CD8-positive, alpha-beta memory T cell (primary cell): ENCODE data around the gene RAB40B. TPM values are rescaled to one million over a fixed set of nuclear protein-coding genes. Genes with fewer than 3 reads are reported as not detected.

Experiments
- CTCF ChIA-PET: fragments of 350-600 bp; sonication (Branson Sonifier 250); formaldehyde crosslinking; loops from one replicate; lab custom pipeline; 2021; ENCODE audit warnings: antibody characterized with exemption; lab: Charles Lee
- POLR2A ChIA-PET: fragments of 350-600 bp; sonication (Branson Sonifier 250); formaldehyde crosslinking; loops from one replicate; lab custom pipeline; 2021; ENCODE audit warnings: antibody characterized with exemption; lab: Charles Lee
- DNase-seq, 5 donors: peaks; one replicate each; pipeline versions ENCODE4 v3.0.0 to v3.0.0-alpha.2; 2020 to 2022; ENCODE audit warnings: mixed read lengths in 1 of 5
- H3K27ac ChIP-seq: one replicate; pipeline ENCODE4 v1.7.0; 2013; ENCODE audit warnings: low read depth, mild to moderate bottlenecking, low read length, moderate library complexity
- H3K27me3 ChIP-seq: 2 replicates; pipeline ENCODE4 v1.7.0; 2013; ENCODE audit warnings: low read length, mild to moderate bottlenecking; ENCODE audit not compliant: insufficient read depth, poor library complexity, severe bottlenecking
- H3K36me3 ChIP-seq: 2 replicates; pipeline ENCODE4 v1.7.0; 2013; ENCODE audit warnings: mild to moderate bottlenecking, low read length, moderate library complexity; ENCODE audit not compliant: insufficient read depth
- H3K4me1 ChIP-seq: 2 replicates; pipeline ENCODE4 v1.7.0; 2013; ENCODE audit warnings: mild to moderate bottlenecking, low read length, moderate library complexity; ENCODE audit not compliant: insufficient read depth
- H3K4me3 ChIP-seq: 2 replicates; pipeline ENCODE4 v1.7.0; 2013; ENCODE audit warnings: mild to moderate bottlenecking, low read length
- H3K9me3 ChIP-seq: 2 replicates; pipeline ENCODE4 v1.7.0; 2013; ENCODE audit warnings: mild to moderate bottlenecking, low read length
- H3K27ac Mint-ChIP-seq, 8 donors: one replicate each; pipeline ENCODE4 v1.8.0; 2020 to 2021; ENCODE audit warnings: mixed read lengths in 8 of 8, mild to moderate bottlenecking in 6 of 8, inconsistent platforms in 3 of 8, moderate library complexity in 3 of 8
- H3K27me3 Mint-ChIP-seq, 2 donors: one replicate each; pipeline ENCODE4 v1.8.0; 2020 to 2021; ENCODE audit warnings: mixed read lengths in 2 of 2, mild to moderate bottlenecking in 1 of 2, moderate library complexity in 1 of 2
- H3K36me3 Mint-ChIP-seq, 3 donors: one replicate each; pipeline ENCODE4 v1.8.0; 2020 to 2021; ENCODE audit warnings: mixed read lengths in 3 of 3, inconsistent platforms in 1 of 3, mild to moderate bottlenecking in 1 of 3
- H3K4me1 Mint-ChIP-seq, 3 donors: one replicate each; pipeline ENCODE4 v1.8.0; 2020 to 2021; ENCODE audit warnings: mixed read lengths in 3 of 3, inconsistent platforms in 1 of 3, mild to moderate bottlenecking in 1 of 3
- H3K4me3 Mint-ChIP-seq, 7 donors: one replicate each; pipeline ENCODE4 v1.8.0; 2020 to 2021; ENCODE audit warnings: mixed read lengths in 7 of 7, mild to moderate bottlenecking in 6 of 7, moderate library complexity in 4 of 7, inconsistent platforms in 2 of 7
- H3K9me3 Mint-ChIP-seq, 5 donors: one replicate each; pipeline ENCODE4 v1.8.0; 2020 to 2022; ENCODE audit warnings: mixed read lengths in 5 of 5, mild to moderate bottlenecking in 3 of 5, moderate library complexity in 2 of 5, inconsistent platforms in 1 of 5
- polyA plus RNA-seq: library from polyadenylated mRNA; unstranded; fragments of 300-500 nt; fragmentation: Illumina TruSeq; gene quantifications from one replicate; pipeline ENCODE4 v1.2.3, GENCODE V29; 2021
- total RNA-seq, 2 experiments: library from RNA; stranded (reverse); gene quantifications; one replicate each; pipeline ENCODE4 v1.2.3, GENCODE V29; 2021

RAB40B gene
- total and polyA plus RNA-seq, 3 experiments from 2014 or later: 3.2 to 4.3 (median 4.0) TPM

GRCh38 chr17:82692268-82692667, 6.2 kb downstream of the RAB40B start:
- Mint-ChIP-seq H3K9me3 (peaks cover 5 to 14% (median 10%) of the 10 kb centered on the region in 5 donors), H3K4me1 (peaks cover 0 to 6% (median 0%) of the 10 kb centered on the region in 3 donors), H3K36me3 (peaks cover 8 to 14% (median 8%) of the 10 kb centered on the region in 3 donors), H3K27me3 (peaks cover 0 to 6% of the 10 kb centered on the region in 2 donors), H3K4me3 (no peak overlapping the region), H3K27ac (no peak overlapping the region)
- Histone ChIP-seq H3K36me3 (no peaks in the 10 kb centered on the region), H3K9me3 (no peaks in the 10 kb centered on the region), H3K4me3 (no peak overlapping the region), H3K27me3 (no peaks in the 10 kb centered on the region), H3K27ac (no peak overlapping the region), H3K4me1 (peaks cover 5% of the 10 kb centered on the region)
- no peak for DNase-seq
- ChIA-PET POLR2A (no interaction called here), CTCF (interaction anchor here (1.5 kb wide), 1 partner anchor 23 kb away, joined by 3 read pairs; no protein-coding TSS in a partner anchor)

- H3K4me3 ChIP-seq: no peak overlapping the region
- H3K27ac ChIP-seq: no peak overlapping the region
- Mint-ChIP-seq H3K4me1 (peaks cover 0 to under 1% (median 0%) of the 10 kb centered on the region in 3 donors), H3K27me3 (peaks cover 0 to 6% of the 10 kb centered on the region in 2 donors), H3K9me3 (peaks cover 5 to 14% (median 10%) of the 10 kb centered on the region in 5 donors), H3K4me3 (no peak overlapping the region), H3K36me3 (peaks cover 8 to 14% (median 10%) of the 10 kb centered on the region in 3 donors), H3K27ac (no peak overlapping the region)
- H3K4me1 ChIP-seq: no peaks in the 10 kb centered on the region
- H3K9me3 ChIP-seq: no peaks in the 10 kb centered on the region
- DNase-seq: no peak
- H3K36me3 ChIP-seq: no peaks in the 10 kb centered on the region
- ChIA-PET CTCF (interaction anchor here (1.5 kb wide), 1 partner anchor 23 kb away, joined by 3 read pairs; no protein-coding TSS in a partner anchor), POLR2A (no interaction called here)
- H3K27me3 ChIP-seq: no peaks in the 10 kb centered on the region
Observed at GRCh38 chr17:82691714-82692113, 6.8 kb downstream of the RAB40B start.

- H3K4me3 ChIP-seq: no peak overlapping the region
- Mint-ChIP-seq H3K36me3 (peaks cover 8 to 14% (median 10%) of the 10 kb centered on the region in 3 donors), H3K27me3 (peaks cover 0 to 6% of the 10 kb centered on the region in 2 donors), H3K9me3 (peaks cover 5 to 14% (median 10%) of the 10 kb centered on the region in 5 donors), H3K4me1 (no peaks in the 10 kb centered on the region), H3K4me3 (no peak overlapping the region), H3K27ac (no peak overlapping the region)
- H3K4me1 ChIP-seq: no peaks in the 10 kb centered on the region
- no peaks in the 10 kb centered on the region for H3K27me3 ChIP-seq
- H3K9me3 ChIP-seq: no peaks in the 10 kb centered on the region
- no peak overlapping the region for H3K27ac ChIP-seq
- POLR2A ChIA-PET: no interaction called here
- DNase-seq: no peak
- CTCF ChIA-PET: interaction anchor here (1.5 kb wide), 1 partner anchor 22 kb away, joined by 3 read pairs; no protein-coding TSS in a partner anchor
- no peaks in the 10 kb centered on the region for H3K36me3 ChIP-seq
Observed at GRCh38 chr17:82690786-82691489, 7.6 kb downstream of the RAB40B start.

GRCh38 chr17:82689077-82689476, 9.4 kb downstream of the RAB40B start:
- H3K36me3 ChIP-seq: no peaks in the 10 kb centered on the region
- CTCF ChIA-PET: no interaction called here
- Mint-ChIP-seq H3K27ac (peak overlapping the region in 1 of 8 donors; percentile 22), H3K36me3 (peaks cover 3 to 8% (median 5%) of the 10 kb centered on the region in 3 donors), H3K9me3 (peaks cover 0 to 3% (median 2%) of the 10 kb centered on the region in 5 donors), H3K27me3 (no peaks in the 10 kb centered on the region), H3K4me1 (no peaks in the 10 kb centered on the region), H3K4me3 (no peak overlapping the region)
- POLR2A ChIA-PET: no interaction called here
- no peaks in the 10 kb centered on the region for H3K27me3 ChIP-seq
- H3K4me3 ChIP-seq: no peak overlapping the region
- H3K4me1 ChIP-seq: no peaks in the 10 kb centered on the region
- no peak for DNase-seq
- no peak overlapping the region for H3K27ac ChIP-seq
- H3K9me3 ChIP-seq: no peaks in the 10 kb centered on the region

GRCh38 chr17:82687871-82688270, 10.6 kb downstream of the RAB40B start:
- H3K4me1 Mint-ChIP-seq: no peaks in the 10 kb centered on the region

GRCh38 chr17:82687375-82687861, 11.1 kb downstream of the RAB40B start:
- H3K27me3 Mint-ChIP-seq: no peaks in the 10 kb centered on the region
- H3K4me3 ChIP-seq: no peak overlapping the region
- no peak overlapping the region for H3K27ac Mint-ChIP-seq
- H3K4me1 ChIP-seq: no peaks in the 10 kb centered on the region
- H3K36me3 Mint-ChIP-seq: peaks cover 2 to 6% (median 3%) of the 10 kb centered on the region in 3 donors
- ChIA-PET POLR2A (no interaction called here), CTCF (no interaction called here)
- H3K9me3 ChIP-seq: no peaks in the 10 kb centered on the region
- no peaks in the 10 kb centered on the region for H3K27me3 ChIP-seq
- H3K4me1 Mint-ChIP-seq: no peaks in the 10 kb centered on the region
- H3K9me3 Mint-ChIP-seq: peaks cover 0 to 2% (median under 1%) of the 10 kb centered on the region in 5 donors
- no peak overlapping the region for H3K27ac ChIP-seq
- H3K4me3 Mint-ChIP-seq: no peak overlapping the region
- no peaks in the 10 kb centered on the region for H3K36me3 ChIP-seq
- peak in 1 of 5 donors; percentile 3 for DNase-seq

More at GRCh38 chr17:82687871-82688270, 10.6 kb downstream of the RAB40B start:
- no peaks in the 10 kb centered on the region for H3K27me3 ChIP-seq
- peaks cover 0 to 6% (median 3%) of the 10 kb centered on the region in 3 donors for H3K36me3 Mint-ChIP-seq
- no peaks in the 10 kb centered on the region for H3K27me3 Mint-ChIP-seq
- H3K9me3 ChIP-seq: no peaks in the 10 kb centered on the region
- no peak overlapping the region for H3K27ac Mint-ChIP-seq
- H3K4me3 ChIP-seq: no peak overlapping the region
- no peak overlapping the region for H3K4me3 Mint-ChIP-seq
- H3K9me3 Mint-ChIP-seq: peaks cover 0 to 2% (median 0%) of the 10 kb centered on the region in 5 donors
- no peak for DNase-seq
- H3K36me3 ChIP-seq: no peaks in the 10 kb centered on the region
- no peak overlapping the region for H3K27ac ChIP-seq
- POLR2A ChIA-PET: no interaction called here
- CTCF ChIA-PET: no interaction called here
- no peaks in the 10 kb centered on the region for H3K4me1 ChIP-seq

GRCh38 chr17:82686366-82687324, 11.9 kb downstream of the RAB40B start:
- POLR2A ChIA-PET: no interaction called here
- H3K27me3 Mint-ChIP-seq: no peaks in the 10 kb centered on the region

More at GRCh38 chr17:82686366-82687324, 11.9 kb downstream of the RAB40B start:
- Histone ChIP-seq H3K27ac (no peak overlapping the region), H3K4me1 (no peaks in the 10 kb centered on the region), H3K4me3 (no peak overlapping the region), H3K36me3 (no peaks in the 10 kb centered on the region), H3K9me3 (no peaks in the 10 kb centered on the region), H3K27me3 (no peaks in the 10 kb centered on the region)
- CTCF ChIA-PET: no interaction called here
- DNase-seq: peak in 1 of 5 donors; percentile 41
- Mint-ChIP-seq H3K36me3 (peaks cover 6 to 10% (median 7%) of the 10 kb centered on the region in 3 donors), H3K27ac (no peak overlapping the region), H3K9me3 (peaks cover 4 to 9% (median 8%) of the 10 kb centered on the region in 5 donors), H3K4me3 (no peak overlapping the region), H3K4me1 (no peaks in the 10 kb centered on the region)
